GM10248 (cell line): ENCODE measurements around the gene STX11.

Experiments used
- CTCF ChIA-PET: fragments of 300-600 bp; sonication (Branson Sonifier 250); formaldehyde crosslinking; extraction: SDS; loops from one replicate; lab custom pipeline; 2021; ENCODE audit warnings: antibody characterized with exemption; lab: Yijun Ruan, JAX
- POLR2A ChIA-PET: fragments of 350-650 bp; sonication (Branson Sonifier 250); formaldehyde crosslinking; extraction: SDS; loops from one replicate; lab custom pipeline; 2020; ENCODE audit warnings: antibody characterized with exemption; lab: Yijun Ruan, JAX
- DNase-seq: peaks from one replicate; pipeline ENCODE4 v3.0.0; 2012; ENCODE audit errors: extremely low spot score
- TF ChIP-seq, protein P1 (sequence below): IDR thresholded peaks from 2 replicates; pipeline ENCODE4 v1.5.1; 2012; ENCODE audit warnings: mild to moderate bottlenecking, low read depth; ENCODE audit errors: extremely low read depth, missing control alignments, control extremely low read depth

STX11 gene

DNA sequence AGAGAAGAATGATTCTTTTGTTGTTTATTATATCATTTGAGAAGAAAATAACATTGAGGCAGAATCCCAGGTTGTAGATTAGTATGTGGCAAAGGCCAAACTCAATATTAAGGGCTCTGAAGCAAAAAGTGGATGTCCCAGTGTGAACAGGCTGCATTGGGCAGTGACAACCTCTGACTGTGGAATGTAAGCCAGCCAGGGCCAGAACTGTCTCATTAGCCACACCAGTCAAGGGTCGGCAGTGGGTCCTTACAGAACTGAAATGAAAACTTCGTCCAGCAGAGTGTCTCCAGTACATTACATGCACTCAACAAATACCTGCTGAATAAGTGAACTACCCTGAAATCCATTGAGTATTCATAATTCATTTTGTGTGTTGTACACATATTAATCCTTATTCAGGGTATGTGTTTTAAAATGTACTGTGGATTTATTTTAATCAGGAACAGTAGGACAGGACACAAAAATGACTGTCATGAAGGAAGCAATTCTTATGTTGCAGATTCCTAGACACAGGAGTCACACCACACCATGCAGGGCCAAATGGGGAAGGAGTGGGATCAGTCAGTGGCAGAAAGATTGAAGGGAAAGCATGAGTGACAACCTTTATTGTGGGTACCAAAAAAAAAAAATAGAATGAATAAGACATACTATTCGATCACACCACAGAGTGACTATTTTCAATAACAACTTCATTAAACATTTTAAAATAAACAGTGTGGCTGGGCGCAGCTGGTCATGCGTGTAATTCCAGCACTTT is 69.9 kb downstream of the STX11 start:
- ChIA-PET CTCF (interaction anchor here (0.7 to 4.1 kb wide), 12 partner anchors 9 to 165 kb away, joined by 3 to 55 read pairs (median 6); no protein-coding TSS in a partner anchor), POLR2A (no interaction called here)
- TF ChIP-seq, protein P1, sequence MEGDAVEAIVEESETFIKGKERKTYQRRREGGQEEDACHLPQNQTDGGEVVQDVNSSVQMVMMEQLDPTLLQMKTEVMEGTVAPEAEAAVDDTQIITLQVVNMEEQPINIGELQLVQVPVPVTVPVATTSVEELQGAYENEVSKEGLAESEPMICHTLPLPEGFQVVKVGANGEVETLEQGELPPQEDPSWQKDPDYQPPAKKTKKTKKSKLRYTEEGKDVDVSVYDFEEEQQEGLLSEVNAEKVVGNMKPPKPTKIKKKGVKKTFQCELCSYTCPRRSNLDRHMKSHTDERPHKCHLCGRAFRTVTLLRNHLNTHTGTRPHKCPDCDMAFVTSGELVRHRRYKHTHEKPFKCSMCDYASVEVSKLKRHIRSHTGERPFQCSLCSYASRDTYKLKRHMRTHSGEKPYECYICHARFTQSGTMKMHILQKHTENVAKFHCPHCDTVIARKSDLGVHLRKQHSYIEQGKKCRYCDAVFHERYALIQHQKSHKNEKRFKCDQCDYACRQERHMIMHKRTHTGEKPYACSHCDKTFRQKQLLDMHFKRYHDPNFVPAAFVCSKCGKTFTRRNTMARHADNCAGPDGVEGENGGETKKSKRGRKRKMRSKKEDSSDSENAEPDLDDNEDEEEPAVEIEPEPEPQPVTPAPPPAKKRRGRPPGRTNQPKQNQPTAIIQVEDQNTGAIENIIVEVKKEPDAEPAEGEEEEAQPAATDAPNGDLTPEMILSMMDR = no peak
- DNase-seq = no peak

DNA sequence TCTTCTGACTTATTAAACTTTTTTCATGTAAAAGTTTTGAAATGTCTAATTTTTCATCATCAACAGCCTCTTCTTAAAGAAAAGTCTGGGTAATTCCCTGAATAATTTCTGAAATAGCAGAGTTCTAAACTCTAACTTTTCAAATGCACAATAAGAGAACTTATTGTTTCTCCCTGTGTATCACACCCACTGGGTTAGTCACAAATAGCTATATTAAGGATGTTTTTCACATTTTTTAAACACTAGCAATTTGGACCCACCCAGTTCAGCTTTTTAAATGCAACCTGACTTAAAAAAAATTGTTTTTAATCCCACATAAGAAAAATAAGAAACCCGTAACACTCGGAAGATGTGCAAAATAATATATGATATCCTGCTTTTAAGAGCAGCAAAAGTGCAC is 73.4 kb downstream of the STX11 start:
- TF ChIP-seq, protein P1 = no peak
- POLR2A ChIA-PET = no interaction called here
- no peak for DNase-seq
- CTCF ChIA-PET = interaction anchor here (0.7 to 2.2 kb wide), 4 partner anchors 9 to 648 kb away, joined by 3 to 8 read pairs (median 3); no protein-coding TSS in a partner anchor

GRCh38 chr6:144231721-144232120 is 81.4 kb downstream of the STX11 start:
- no peak for DNase-seq
- TF ChIP-seq, protein P1 = no peak
- ChIA-PET POLR2A (no interaction called here), CTCF (interaction anchor here (1.0 kb wide), 1 partner anchor 13 kb away, joined by 3 read pairs; no protein-coding TSS in a partner anchor)

- TF ChIP-seq, protein P1 = no peak
- no peak for DNase-seq
- CTCF ChIA-PET = interaction anchor here (0.6 to 2.1 kb wide), 4 partner anchors 8 to 742 kb away, joined by 3 to 8 read pairs (median 3); no protein-coding TSS in a partner anchor
- POLR2A ChIA-PET = no interaction called here
These were observed 82.0 kb downstream of the STX11 start for GRCh38 chr6:144232176-144232831.

DNA sequence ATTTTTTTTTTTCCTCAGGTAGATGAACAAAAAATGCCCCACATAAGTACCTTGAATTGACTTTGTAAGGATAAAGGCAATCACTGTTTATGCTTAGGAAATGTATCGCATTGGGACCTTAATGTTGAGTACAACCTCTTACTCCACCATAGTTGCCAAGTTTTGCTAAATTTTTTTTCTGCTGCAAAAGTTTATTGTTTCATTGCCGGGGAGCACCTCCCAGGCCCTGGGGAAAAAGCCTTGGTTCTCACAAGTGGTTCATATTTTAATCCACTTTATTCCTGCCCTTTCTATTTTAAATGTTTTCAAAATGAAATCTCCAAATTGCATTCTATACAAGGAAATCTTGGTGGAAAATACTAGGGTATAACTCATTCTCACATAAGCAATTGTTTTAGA is 82.5 kb downstream of the STX11 start:
- POLR2A ChIA-PET = no interaction called here
- DNase-seq = no peak

DNA sequence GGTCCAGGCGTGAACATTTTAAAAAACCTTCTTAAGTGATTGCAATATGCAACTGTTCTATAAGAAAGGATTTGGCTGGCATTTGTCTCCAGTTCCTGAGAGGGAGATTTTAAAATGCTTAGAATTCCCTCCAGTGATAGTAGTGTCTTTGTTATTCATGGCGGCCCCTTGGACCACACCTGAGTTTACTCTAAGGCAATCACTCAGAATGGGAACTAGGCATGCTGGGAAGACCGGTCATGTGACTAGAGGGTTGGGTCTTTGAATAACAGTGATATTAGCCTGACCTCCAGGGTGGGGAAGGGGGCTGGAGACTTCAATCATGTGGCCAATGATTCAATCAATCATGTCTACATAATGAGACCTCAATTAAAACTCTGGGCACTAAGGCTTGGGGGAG is 84.1 kb downstream of the STX11 start:
- CTCF ChIA-PET = interaction anchor here (1.3 kb wide), 1 partner anchor 16 kb away, joined by 9 read pairs; no protein-coding TSS in a partner anchor
- no peak for DNase-seq
- TF ChIP-seq, protein P1 = no peak
- POLR2A ChIA-PET = no interaction called here

More for the DNA sequence above, 82.5 kb downstream of the STX11 start:
- TF ChIP-seq, protein P1 = no peak
- CTCF ChIA-PET = interaction anchor here (0.6 to 2.1 kb wide), 6 partner anchors 9 to 741 kb away, joined by 3 to 8 read pairs (median 3); no protein-coding TSS in a partner anchor
